A673 (cell line): Measurements from ENCODE around the gene NUDT8. TPM values are rescaled to one million over a fixed set of nuclear protein-coding genes. Genes with fewer than 3 reads are reported as not detected.

Experiments
- BruUV-seq: library from RNA; stranded (reverse); fragments of 400-500 nt; replicated peaks from 2 replicates; lab custom pipeline; 2021; lab: Mats Ljungman, UMichigan
- CTCF ChIA-PET: fragments of 300-600 bp; sonication (Branson Sonifier 250); formaldehyde crosslinking; loops from one replicate; lab custom pipeline; 2022; ENCODE audit warnings: antibody characterized with exemption; lab: Charles Lee
- POLR2A ChIA-PET: fragments of 300-600 bp; sonication (Branson Sonifier 250); formaldehyde crosslinking; loops from one replicate; lab custom pipeline; 2022; ENCODE audit warnings: antibody characterized with exemption; ENCODE audit not compliant: low non-redundant PET; lab: Charles Lee
- DNase-seq: peaks from one replicate; pipeline ENCODE4 v3.0.0-alpha.2; 2015; ENCODE audit warnings: low spot score
- H3K27ac ChIP-seq: fragments of 200-600 bp; sonication (generic); 2 replicates; pipeline ENCODE4 v1.5.1; 2016; ENCODE audit warnings: mixed run types, low read depth, mild to moderate bottlenecking, mixed read lengths, antibody characterized with exemption, low read length; ENCODE audit not compliant: poor library complexity, severe bottlenecking
- H3K27me3 ChIP-seq: fragments of 200-600 bp; sonication (generic); replicated peaks from 2 replicates; pipeline ENCODE4 v1.6.1; 2017; ENCODE audit warnings: mixed run types, low read depth, mild to moderate bottlenecking, mixed read lengths, antibody characterized with exemption, low read length; ENCODE audit not compliant: insufficient read depth, poor library complexity
- H3K36me3 ChIP-seq: fragments of 200-600 bp; sonication (generic); 2 replicates; pipeline ENCODE4 v1.6.1; 2016; ENCODE audit warnings: mixed run types, mild to moderate bottlenecking, mixed read lengths, antibody characterized with exemption, low read length; ENCODE audit not compliant: insufficient read depth, poor library complexity, severe bottlenecking
- H3K4me1 ChIP-seq: fragments of 200-600 bp; sonication (generic); 2 replicates; pipeline ENCODE4 v1.6.1; 2017; ENCODE audit warnings: mixed run types, mild to moderate bottlenecking, mixed read lengths, antibody characterized with exemption, low read length; ENCODE audit not compliant: insufficient read depth, poor library complexity, severe bottlenecking
- H3K4me3 ChIP-seq: fragments of 200-600 bp; sonication (generic); 2 replicates; pipeline ENCODE4 v1.5.1; 2016; ENCODE audit warnings: low read depth, mixed run types, mild to moderate bottlenecking, mixed read lengths, low read length; ENCODE audit not compliant: poor library complexity, severe bottlenecking
- H3K9me3 ChIP-seq: fragments of 200-600 bp; sonication (generic); 2 replicates; pipeline ENCODE4 v1.6.1; 2016; ENCODE audit warnings: mixed run types, low read depth, mild to moderate bottlenecking, mixed read lengths, antibody characterized with exemption, low read length; ENCODE audit not compliant: poor library complexity, severe bottlenecking
- EZH2 ChIP-seq: fragments of 200-600 bp; sonication (generic); IDR thresholded peaks from 2 replicates; pipeline ENCODE4 v1.6.1; 2017; ENCODE audit warnings: borderline replicate concordance, low read depth, mild to moderate bottlenecking, mixed read lengths, antibody characterized with exemption, low read length; ENCODE audit not compliant: poor library complexity, severe bottlenecking
- intact Hi-C: fragments of 100-400 bp; cut with micrococcal nuclease; formaldehyde crosslinking; loops from one replicate; pipeline ENCODE4 v1.10.0; 2022; ENCODE audit not compliant: unreplicated experiment
- total RNA-seq: library from RNA; stranded (reverse); gene quantifications from 2 replicates; pipeline ENCODE4 v1.2.3, GENCODE V29; 2021
- TF ChIP-seq, protein P1 (sequence below): fragments of 300-800, 200-600 bp; sonication (generic); conservative IDR thresholded peaks from 2 replicates; pipeline ENCODE4 v1.5.1; 2017; ENCODE audit warnings: low read depth, mild to moderate bottlenecking, antibody characterized with exemption, low read length, moderate library complexity, mixed read lengths

NUDT8 gene
- total RNA-seq, 1 experiment from 2014 or later: 3.4 TPM

DNA sequence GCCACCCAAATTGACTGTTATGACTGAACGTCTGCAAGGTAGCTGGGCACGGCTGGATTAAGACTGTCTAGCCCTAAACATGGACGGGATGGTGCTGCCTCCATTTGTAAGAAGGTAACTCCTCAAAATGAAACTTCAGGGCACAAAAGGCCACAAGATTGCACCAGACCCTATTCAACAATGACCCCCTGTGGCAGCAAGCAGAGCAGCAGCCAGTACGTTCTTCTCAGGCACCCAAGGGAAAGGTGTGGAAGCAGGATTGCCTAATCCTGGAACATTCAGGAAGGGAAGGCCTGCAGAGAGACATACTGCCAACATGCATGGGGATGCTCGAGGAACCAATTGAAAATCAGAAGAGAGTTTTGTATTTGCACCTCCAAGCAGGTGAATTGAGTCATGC is 14.3 kb upstream of the NUDT8 start:
- TF ChIP-seq, protein P1, sequence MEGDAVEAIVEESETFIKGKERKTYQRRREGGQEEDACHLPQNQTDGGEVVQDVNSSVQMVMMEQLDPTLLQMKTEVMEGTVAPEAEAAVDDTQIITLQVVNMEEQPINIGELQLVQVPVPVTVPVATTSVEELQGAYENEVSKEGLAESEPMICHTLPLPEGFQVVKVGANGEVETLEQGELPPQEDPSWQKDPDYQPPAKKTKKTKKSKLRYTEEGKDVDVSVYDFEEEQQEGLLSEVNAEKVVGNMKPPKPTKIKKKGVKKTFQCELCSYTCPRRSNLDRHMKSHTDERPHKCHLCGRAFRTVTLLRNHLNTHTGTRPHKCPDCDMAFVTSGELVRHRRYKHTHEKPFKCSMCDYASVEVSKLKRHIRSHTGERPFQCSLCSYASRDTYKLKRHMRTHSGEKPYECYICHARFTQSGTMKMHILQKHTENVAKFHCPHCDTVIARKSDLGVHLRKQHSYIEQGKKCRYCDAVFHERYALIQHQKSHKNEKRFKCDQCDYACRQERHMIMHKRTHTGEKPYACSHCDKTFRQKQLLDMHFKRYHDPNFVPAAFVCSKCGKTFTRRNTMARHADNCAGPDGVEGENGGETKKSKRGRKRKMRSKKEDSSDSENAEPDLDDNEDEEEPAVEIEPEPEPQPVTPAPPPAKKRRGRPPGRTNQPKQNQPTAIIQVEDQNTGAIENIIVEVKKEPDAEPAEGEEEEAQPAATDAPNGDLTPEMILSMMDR: peak; percentile 42
- no peak for TF ChIP-seq EZH2
- Histone ChIP-seq H3K36me3 (no peaks in the 10 kb centered on the region), H3K4me3 (no peak overlapping the region), H3K27me3 (no peaks in the 10 kb centered on the region), H3K27ac (no peak overlapping the region), H3K9me3 (no peaks in the 10 kb centered on the region), H3K4me1 (peaks cover 8% of the 10 kb centered on the region)
- ChIA-PET CTCF (no interaction called here), POLR2A (no interaction called here)
- BruUV-seq: no TSS peak
- peak; percentile 42 for DNase-seq
- intact Hi-C loops: no loop called here

GRCh38 chr11:67642173-67643120 is 12.7 kb upstream of the NUDT8 start:
- Histone ChIP-seq H3K4me1 (no peaks in the 10 kb centered on the region), H3K4me3 (no peak overlapping the region), H3K9me3 (no peaks in the 10 kb centered on the region), H3K27ac (no peak overlapping the region), H3K36me3 (no peaks in the 10 kb centered on the region), H3K27me3 (no peaks in the 10 kb centered on the region)
- no TSS peak for BruUV-seq
- intact Hi-C loops: no loop called here
- ChIA-PET CTCF (no interaction called here), POLR2A (no interaction called here)
- TF ChIP-seq EZH2: no peak
- TF ChIP-seq, protein P1: no peak
- no peak for DNase-seq

GRCh38 chr11:67641338-67642172 is 11.8 kb upstream of the NUDT8 start:
- intact Hi-C loops: no loop called here
- H3K4me3 ChIP-seq: no peak overlapping the region
- H3K9me3 ChIP-seq: no peaks in the 10 kb centered on the region
- no peaks in the 10 kb centered on the region for H3K27me3 ChIP-seq
- ChIA-PET CTCF (interaction anchor here (1.2 kb wide), 1 partner anchor 12 kb away, joined by 3 read pairs; no protein-coding TSS in a partner anchor), POLR2A (no interaction called here)
- no TSS peak for BruUV-seq
- no peaks in the 10 kb centered on the region for H3K4me1 ChIP-seq
- TF ChIP-seq, protein P1: no peak
- no peaks in the 10 kb centered on the region for H3K36me3 ChIP-seq
- no peak for DNase-seq
- no peak overlapping the region for H3K27ac ChIP-seq
